ENCODE measurements around the gene MAP4K2. TPM values are rescaled to one million over a fixed set of nuclear protein-coding genes. Genes with fewer than 3 reads are reported as not detected.

MAP4K2 gene
- total RNA-seq, 1 donor from 2014 or later = 40.6 TPM

- H3K36me3 ChIP-seq (ENCODE audit: control insufficient read depth, insufficient read depth, low read length) = peaks cover 1% of the 10 kb centered on the region
- no peak for DNase-seq (ENCODE audit: low read depth)
Observed at GRCh38 chr11:64802370-64803157, 450 bp downstream of the MAP4K2 start.

GRCh38 chr11:64801561-64802369 is 1.2 kb downstream of the MAP4K2 start:
- TF ChIP-seq CTCF (IDR thresholded peaks at IDR 0.05; ENCODE audit: insufficient read depth, low read length, poor library complexity, severe bottlenecking) = no peak
- Histone ChIP-seq H3K36me3 (ENCODE audit: control insufficient read depth, insufficient read depth, low read length) (no peaks in the 10 kb centered on the region), H3K27me3 (ENCODE audit: control insufficient read depth, insufficient read depth, low read length) (no peaks in the 10 kb centered on the region), H3K4me3 (ENCODE audit: low read depth, low read length) (no peak overlapping the region)
- no peak for DNase-seq (ENCODE audit: low read depth)

More at GRCh38 chr11:64802370-64803157, 450 bp downstream of the MAP4K2 start:
- no peak for TF ChIP-seq CTCF (IDR thresholded peaks at IDR 0.05; ENCODE audit: insufficient read depth, low read length, poor library complexity, severe bottlenecking)
- H3K27me3 ChIP-seq (ENCODE audit: control insufficient read depth, insufficient read depth, low read length) = no peaks in the 10 kb centered on the region
- H3K4me3 ChIP-seq (ENCODE audit: low read depth, low read length) = peak overlapping the region; percentile 54

GRCh38 chr11:64801158-64801464 is 1.9 kb downstream of the MAP4K2 start:
- H3K27me3 ChIP-seq (ENCODE audit: control insufficient read depth, insufficient read depth, low read length) = no peaks in the 10 kb centered on the region
- H3K4me3 ChIP-seq (ENCODE audit: low read depth, low read length) = no peak overlapping the region
- no peaks in the 10 kb centered on the region for H3K36me3 ChIP-seq (ENCODE audit: control insufficient read depth, insufficient read depth, low read length)
- DNase-seq (ENCODE audit: low read depth) = no peak
- TF ChIP-seq CTCF (IDR thresholded peaks at IDR 0.05; ENCODE audit: insufficient read depth, low read length, poor library complexity, severe bottlenecking) = no peak

GRCh38 chr11:64800303-64801157 is 2.5 kb downstream of the MAP4K2 start:
- DNase-seq (ENCODE audit: low read depth) = no peak
- Histone ChIP-seq H3K4me3 (ENCODE audit: low read depth, low read length) (no peak overlapping the region), H3K36me3 (ENCODE audit: control insufficient read depth, insufficient read depth, low read length) (no peaks in the 10 kb centered on the region), H3K27me3 (ENCODE audit: control insufficient read depth, insufficient read depth, low read length) (no peaks in the 10 kb centered on the region)
- no peak for TF ChIP-seq CTCF (IDR thresholded peaks at IDR 0.05; ENCODE audit: insufficient read depth, low read length, poor library complexity, severe bottlenecking)

GRCh38 chr11:64799623-64800302 is 3.3 kb downstream of the MAP4K2 start:
- Histone ChIP-seq H3K4me3 (ENCODE audit: low read depth, low read length) (no peak overlapping the region), H3K27me3 (ENCODE audit: control insufficient read depth, insufficient read depth, low read length) (no peaks in the 10 kb centered on the region), H3K36me3 (ENCODE audit: control insufficient read depth, insufficient read depth, low read length) (no peaks in the 10 kb centered on the region)
- DNase-seq (ENCODE audit: low read depth) = no peak
- TF ChIP-seq CTCF (IDR thresholded peaks at IDR 0.05; ENCODE audit: insufficient read depth, low read length, poor library complexity, severe bottlenecking) = no peak
